HCT116 (cell line): Measurements from ENCODE around the gene PROCA1. TPM values are rescaled to one million over a fixed set of nuclear protein-coding genes. Genes with fewer than 3 reads are reported as not detected.
"Not testable (repeated sequence)": the region's sequence is repeated elsewhere in the genome, so short reads cannot be mapped to it uniquely, and the experiment has no call there.

ENCODE experiments used
- ATAC-seq: fragments of 200-7000 bp; cut with Tn5 transposase; 2 replicates; pipeline ENCODE4 v1.9.1; 2020; ENCODE audit warnings: mild to moderate bottlenecking, moderate library complexity
- BruUV-seq: library from RNA; stranded (reverse); fragments of 400-500 nt; replicated peaks from 2 replicates; lab custom pipeline; 2021; lab: Mats Ljungman, UMichigan
- CTCF ChIA-PET: fragments of 300-600 bp; sonication (Branson Sonifier 250); formaldehyde crosslinking; loops from one replicate; lab custom pipeline; 2021; ENCODE audit warnings: antibody characterized with exemption; lab: Charles Lee
- POLR2A ChIA-PET: fragments of 300-600, 350-600 bp; sonication (Branson Sonifier 250); formaldehyde crosslinking; loops from one replicate; lab custom pipeline; 2021; ENCODE audit warnings: antibody characterized with exemption; lab: Charles Lee
- RAD21 ChIA-PET, 2 experiments: fragments of 300-600 bp; sonication (Branson Sonifier 250); formaldehyde crosslinking; loops; one replicate each; lab custom pipeline; 2023; ENCODE audit warnings: low total read pairs in 2 of 2; ENCODE audit not compliant: uncharacterized antibody in 2 of 2, unreplicated experiment in 2 of 2, low non-redundant PET in 1 of 2; lab: Charles Lee
- DNase-seq: peaks from one replicate; pipeline ENCODE4 v3.0.0-alpha.2; 2010; ENCODE audit warnings: low read depth, low spot score
- H2AFZ ChIP-seq: fragments of 200-600 bp; shearing (Covaris generic), sonication (generic); 2 replicates; pipeline ENCODE4 v1.6.1; 2017; ENCODE audit warnings: low read depth, mixed run types, mixed read lengths, antibody characterized with exemption, low read length; ENCODE audit not compliant: poor library complexity, severe bottlenecking
- H3K27ac ChIP-seq: 2 replicates; pipeline ENCODE4 v1.5.1; 2012; ENCODE audit warnings: low read depth, low read length
- H3K27me3 ChIP-seq: fragments of 200-600 bp; sonication (generic); 2 replicates; pipeline ENCODE4 v1.6.1; 2016; ENCODE audit warnings: mixed run types, low read length, mixed read lengths; ENCODE audit not compliant: insufficient read depth
- H3K36me3 ChIP-seq, 2 experiments: fragments of 200-500 bp in 1 of 2; fragments of 200-600 bp in 1 of 2; sonication (Bioruptor generic) in 1 of 2; sonication (generic) in 1 of 2; 2 replicates each; pipeline versions ENCODE4 v1.5.1 to v1.6.1; 2014 to 2016; ENCODE audit warnings: low read length in 2 of 2, inconsistent platforms in 1 of 2, mixed read lengths in 1 of 2, mixed run types in 1 of 2; ENCODE audit not compliant: insufficient read depth in 2 of 2, control insufficient read depth in 1 of 2
- H3K4me1 ChIP-seq, 2 experiments: fragments of 200-600 bp in 1 of 2; sonication (generic) in 1 of 2; 2 replicates each; pipeline versions ENCODE4 v1.5.1 to v1.6.1; 2012 to 2017; ENCODE audit warnings: low read length in 2 of 2, inconsistent platforms in 1 of 2, mild to moderate bottlenecking in 1 of 2, mixed read lengths in 1 of 2, mixed run types in 1 of 2, moderate library complexity in 1 of 2; ENCODE audit not compliant: insufficient read depth in 2 of 2, control insufficient read depth in 1 of 2
- H3K4me2 ChIP-seq: fragments of 200-600 bp; sonication (generic); 2 replicates; pipeline ENCODE4 v1.6.1; 2017; ENCODE audit warnings: mixed run types, low read length, mixed read lengths
- H3K4me3 ChIP-seq, 2 experiments: fragments of 200-600 bp in 1 of 2; sonication (generic) in 1 of 2; replicated peaks in 1 of 2; 2 replicates each; pipeline ENCODE4 v1.5.1; 2011 to 2016; ENCODE audit warnings: low read length in 2 of 2, control low read depth in 1 of 2, low read depth in 1 of 2, mild to moderate bottlenecking in 1 of 2, mixed read lengths in 1 of 2, mixed run types in 1 of 2
- H3K79me2 ChIP-seq: fragments of 200-600 bp; sonication (generic); 2 replicates; pipeline ENCODE4 v1.6.1; 2017; ENCODE audit warnings: mild to moderate bottlenecking, mixed run types, low read length, moderate library complexity, mixed read lengths; ENCODE audit not compliant: insufficient read depth
- H3K9ac ChIP-seq: fragments of 200-600 bp; sonication (generic); 2 replicates; pipeline ENCODE4 v1.6.1; 2016; ENCODE audit warnings: low read length, mixed read lengths
- H3K9me2 ChIP-seq: fragments of 200-600 bp; sonication (generic), shearing (Covaris generic); 2 replicates; pipeline ENCODE4 v1.6.1; 2017; ENCODE audit warnings: mixed run types, mild to moderate bottlenecking, moderate library complexity; ENCODE audit not compliant: insufficient read depth
- H3K9me3 ChIP-seq, 2 experiments: fragments of 200-500 bp in 1 of 2; fragments of 200-600 bp in 1 of 2; sonication (Bioruptor generic) in 1 of 2; sonication (generic) in 1 of 2; 2 replicates each; pipeline ENCODE4 v1.6.1; 2014 to 2017; ENCODE audit warnings: low read length in 2 of 2, mixed read lengths in 2 of 2, inconsistent platforms in 1 of 2, low read depth in 1 of 2, mild to moderate bottlenecking in 1 of 2, mixed run types in 1 of 2, moderate library complexity in 1 of 2; ENCODE audit not compliant: control insufficient read depth in 1 of 2, insufficient read depth in 1 of 2
- H4K20me1 ChIP-seq: fragments of 200-600 bp; sonication (generic), shearing (Covaris generic); 2 replicates; pipeline ENCODE4 v1.6.1; 2017; ENCODE audit warnings: mixed run types, mild to moderate bottlenecking, moderate library complexity; ENCODE audit not compliant: insufficient read depth
- CEBPB ChIP-seq: IDR thresholded peaks from 2 replicates; pipeline ENCODE4 v1.6.1; 2012; ENCODE audit warnings: low read depth
- CTCF ChIP-seq, 3 experiments: fragments of 200-600 bp in 1 of 3; sonication (generic) in 1 of 3; IDR thresholded peaks in 2 of 3; conservative IDR thresholded peaks in 1 of 3; 2 replicates each; pipeline ENCODE4 v1.5.1; 2012 to 2017; ENCODE audit warnings: low read depth in 2 of 3, low read length in 2 of 3, antibody characterized with exemption in 1 of 3, borderline replicate concordance in 1 of 3, control low read depth in 1 of 3, mild to moderate bottlenecking in 1 of 3, mixed read lengths in 1 of 3, mixed run types in 1 of 3, moderate library complexity in 1 of 3; ENCODE audit not compliant: insufficient read depth in 1 of 3
- EZH2 ChIP-seq: fragments of 200-600 bp; sonication (generic); IDR thresholded peaks from 2 replicates; pipeline ENCODE4 v1.6.1; 2017; ENCODE audit warnings: antibody characterized with exemption, mixed run types
- SIN3A ChIP-seq: IDR thresholded peaks from 2 replicates; pipeline ENCODE4 v1.6.1; 2012; ENCODE audit warnings: low read depth
- SP1 ChIP-seq: IDR thresholded peaks from 2 replicates; pipeline ENCODE4 v1.6.1; 2012; ENCODE audit warnings: low read depth
- intact Hi-C: fragments of 100-400 bp; cut with micrococcal nuclease; formaldehyde crosslinking; loops from 2 replicates; pipeline ENCODE4 v1.10.0; 2022
- total RNA-seq: library from RNA; stranded (reverse); gene quantifications from one replicate; pipeline ENCODE4 v1.2.1, GENCODE V29; 2021; ENCODE audit not compliant: unreplicated experiment

Gene PROCA1
- total RNA-seq, 1 experiment from 2014 or later, result 0.96 TPM

GRCh38 chr17:28735913-28736769 is 24.5 kb upstream of the PROCA1 start:
- CTCF ChIA-PET, result interaction anchor here (1.0 to 1.2 kb wide), 2 partner anchors 14 to 27 kb away, joined by 5 read pairs; no protein-coding TSS in a partner anchor
- H3K9ac ChIP-seq, H2AFZ ChIP-seq, H3K9me3 ChIP-seq, BruUV-seq, H3K27me3 ChIP-seq, H3K4me2 ChIP-seq, intact Hi-C loops, H3K79me2 ChIP-seq, H3K27ac ChIP-seq, H3K36me3 ChIP-seq, H3K4me3 ChIP-seq, H3K9me2 ChIP-seq, DNase-seq, ATAC-seq, H4K20me1 ChIP-seq: not testable (repeated sequence)
- POLR2A ChIA-PET, result interaction anchor here (1.1 to 1.4 kb wide), 2 partner anchors 7 to 16 kb away, joined by 4 to 6 read pairs; partner anchors contain the start of gene RPL23A
- H3K4me1 ChIP-seq, result peaks cover 14 to 19% of the 10 kb centered on the region in 2 experiments
- RAD21 ChIA-PET, result interaction anchor here in 1 of 2 experiments (1.2 kb wide), 1 partner anchor 9 kb away, joined by 3 read pairs; no protein-coding TSS in a partner anchor

GRCh38 chr17:28735242-28735722 is 23.6 kb upstream of the PROCA1 start:
- no TSS peak for BruUV-seq

More at GRCh38 chr17:28735242-28735722, 23.6 kb upstream of the PROCA1 start:
- DNase-seq, result no peak
- H3K4me2 ChIP-seq, result peak overlapping the region; percentile 61
- H3K9ac ChIP-seq, result peak overlapping the region; percentile 26; the same call in 1 of the 2 replicates
- ChIA-PET POLR2A (interaction anchor here (0.6 to 1.4 kb wide), 4 partner anchors 8 to 15 kb away, joined by 3 to 6 read pairs (median 4); partner anchors contain the start of gene RPL23A), CTCF (interaction anchor here (1.0 to 1.2 kb wide), 2 partner anchors 15 to 28 kb away, joined by 5 read pairs; no protein-coding TSS in a partner anchor), RAD21 (interaction anchor here (0.6 to 1.2 kb wide), 2 partner anchors 8 to 144 kb away, joined by 3 read pairs; no protein-coding TSS in a partner anchor)
- H3K9me2 ChIP-seq, result no peaks in the 10 kb centered on the region
- no peaks in the 10 kb centered on the region for H4K20me1 ChIP-seq
- no peaks in the 10 kb centered on the region for H3K27me3 ChIP-seq
- H3K9me3 ChIP-seq, result no peaks in the 10 kb centered on the region
- H3K36me3 ChIP-seq, result no peaks in the 10 kb centered on the region
- ATAC-seq, result peak; percentile 89
- no peaks in the 10 kb centered on the region for H3K79me2 ChIP-seq
- H3K27ac ChIP-seq, result peak overlapping the region; percentile 57
- H2AFZ ChIP-seq, result no peak overlapping the region
- TF ChIP-seq CTCF (IDR thresholded peaks at IDR 0.05 in 2 of 3, conservative IDR thresholded peaks at IDR 0.05 in 1 of 3; ENCODE audit: borderline replicate concordance in 1 of 3, insufficient read depth in 1 of 3, low read depth in 2 of 3, low read length in 2 of 3), result 0 out of 6 replicates have a peak, but pooled peaks of 1 of the 3 experiments have one; percentile 11
- TF ChIP-seq EZH2, result no peak
- no peak for TF ChIP-seq CEBPB
- no peak for TF ChIP-seq SIN3A
- TF ChIP-seq SP1, result 0 out of 2 replicates have a peak, but pooled peaks have one; percentile 26
- peaks cover 14 to 19% of the 10 kb centered on the region in 2 experiments for H3K4me1 ChIP-seq
- intact Hi-C loops, result no loop called here
- peak overlapping the region in 1 of 2 experiments; percentile 11; a peak in 1 of 4 replicates for H3K4me3 ChIP-seq
